GM13976 (cell line): ENCODE results near the gene YBX3.

ENCODE experiments used
- DNase-seq: peaks from one replicate; pipeline ENCODE4 v3.0.0; 2012; ENCODE audit warnings: low spot score
- in situ Hi-C: fragments of 300-500 bp; cut with MboI; formaldehyde crosslinking; loops from one replicate; pipeline ENCODE4 v1.12.0; 2022; ENCODE audit warnings: low sequenced_read_pairs, mixed read lengths, inconsistent platforms; ENCODE audit not compliant: unreplicated experiment
- TF ChIP-seq, protein P1 (sequence below): IDR thresholded peaks from 2 replicates; pipeline ENCODE4 v1.5.1; 2012; ENCODE audit warnings: borderline replicate concordance, mild to moderate bottlenecking; ENCODE audit not compliant: insufficient read depth; ENCODE audit errors: extremely low read depth, missing control alignments, control extremely low read depth

The YBX3 gene

GRCh38 chr12:10690906-10691305 lies 32.2 kb downstream of the YBX3 start:
- TF ChIP-seq, protein P1, sequence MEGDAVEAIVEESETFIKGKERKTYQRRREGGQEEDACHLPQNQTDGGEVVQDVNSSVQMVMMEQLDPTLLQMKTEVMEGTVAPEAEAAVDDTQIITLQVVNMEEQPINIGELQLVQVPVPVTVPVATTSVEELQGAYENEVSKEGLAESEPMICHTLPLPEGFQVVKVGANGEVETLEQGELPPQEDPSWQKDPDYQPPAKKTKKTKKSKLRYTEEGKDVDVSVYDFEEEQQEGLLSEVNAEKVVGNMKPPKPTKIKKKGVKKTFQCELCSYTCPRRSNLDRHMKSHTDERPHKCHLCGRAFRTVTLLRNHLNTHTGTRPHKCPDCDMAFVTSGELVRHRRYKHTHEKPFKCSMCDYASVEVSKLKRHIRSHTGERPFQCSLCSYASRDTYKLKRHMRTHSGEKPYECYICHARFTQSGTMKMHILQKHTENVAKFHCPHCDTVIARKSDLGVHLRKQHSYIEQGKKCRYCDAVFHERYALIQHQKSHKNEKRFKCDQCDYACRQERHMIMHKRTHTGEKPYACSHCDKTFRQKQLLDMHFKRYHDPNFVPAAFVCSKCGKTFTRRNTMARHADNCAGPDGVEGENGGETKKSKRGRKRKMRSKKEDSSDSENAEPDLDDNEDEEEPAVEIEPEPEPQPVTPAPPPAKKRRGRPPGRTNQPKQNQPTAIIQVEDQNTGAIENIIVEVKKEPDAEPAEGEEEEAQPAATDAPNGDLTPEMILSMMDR, result no peak
- in situ Hi-C loops, result loop anchor here (25.0 kb wide), 1 partner anchor 454 kb away; no protein-coding TSS in a partner anchor

DNA sequence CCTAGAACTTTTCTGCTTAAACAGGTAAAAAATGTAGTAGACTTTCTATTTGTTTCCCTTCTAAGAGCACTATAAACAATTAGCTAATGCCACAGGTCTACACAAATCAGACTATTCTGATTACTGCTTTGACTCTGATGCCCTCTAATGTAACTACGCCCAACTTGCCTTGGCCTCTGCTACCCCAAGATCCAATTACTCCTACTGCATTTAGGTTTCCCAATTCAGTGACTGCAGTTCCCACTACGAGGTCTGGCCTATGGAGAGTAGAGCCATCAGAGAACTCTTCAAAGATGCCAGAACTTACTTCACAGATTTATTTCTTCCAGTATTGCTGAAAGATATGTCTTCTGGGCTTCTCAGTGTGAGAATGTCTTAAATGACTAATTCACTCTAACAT lies 34.0 kb downstream of the YBX3 start:
- in situ Hi-C loops, result loop anchor here (25.0 kb wide), 1 partner anchor 452 kb away; no protein-coding TSS in a partner anchor
- TF ChIP-seq, protein P1, result no peak
- DNase-seq, result no peak

More at GRCh38 chr12:10690906-10691305, 32.2 kb downstream of the YBX3 start:
- DNase-seq, result no peak

DNA sequence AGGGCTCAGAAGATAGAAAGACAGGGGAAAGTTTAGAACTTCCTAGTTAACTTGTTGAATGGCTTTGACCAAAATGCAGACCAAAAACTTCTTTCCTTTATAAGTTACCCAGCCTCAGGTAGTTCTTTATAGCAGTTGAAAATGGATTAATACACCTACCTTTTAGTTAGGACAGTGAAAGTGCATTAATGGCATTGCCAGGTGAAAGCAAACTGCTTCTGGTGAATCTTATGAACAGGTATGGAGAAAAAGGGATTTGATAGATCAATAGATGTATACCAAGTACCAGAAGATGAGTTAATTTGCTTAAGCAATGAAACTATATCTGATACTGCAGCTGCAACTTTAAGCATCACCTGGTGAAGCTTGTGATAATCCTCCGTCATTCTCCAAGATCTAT lies 35.1 kb downstream of the YBX3 start:
- in situ Hi-C loops, result loop anchor here (25.0 kb wide), 1 partner anchor 451 kb away; no protein-coding TSS in a partner anchor
- TF ChIP-seq, protein P1, result no peak

DNA sequence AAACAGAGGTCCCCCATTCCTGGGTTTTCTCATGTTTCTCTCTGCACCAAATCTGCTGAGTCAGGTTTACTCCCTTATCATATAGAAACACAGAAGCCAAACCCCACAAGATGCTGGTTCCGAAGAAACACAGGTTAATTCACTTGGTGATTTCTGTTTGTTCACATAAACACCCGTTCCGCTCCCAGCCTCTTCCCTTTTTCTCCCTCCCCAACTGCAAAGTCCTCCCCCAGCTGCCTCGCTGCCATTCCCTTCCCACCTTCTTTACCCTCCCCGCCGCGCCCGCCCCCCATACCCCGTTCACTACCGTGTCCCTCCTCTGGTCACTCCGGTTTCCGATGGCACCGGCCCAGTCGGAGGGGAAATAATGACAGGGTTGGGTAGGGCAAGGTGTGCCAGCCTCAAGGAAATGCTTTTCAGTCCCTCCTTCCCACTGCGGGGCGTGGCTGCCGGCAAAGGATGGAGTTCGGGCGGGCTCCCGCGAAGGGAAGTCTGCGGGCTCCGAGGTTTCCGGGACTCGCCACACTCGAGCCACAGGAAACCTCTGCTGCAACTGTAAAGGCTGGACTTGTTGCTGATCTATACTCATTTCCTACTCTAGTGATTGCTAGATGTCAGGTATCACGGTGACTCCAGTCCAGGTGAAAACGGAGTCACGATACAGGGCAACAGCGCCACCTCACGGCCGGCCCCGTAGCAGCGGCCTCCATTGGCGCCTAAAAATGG lies 49.3 kb downstream of the YBX3 start, which contains the start of gene STYK1:
Gene STYK1, minus strand, starts transcription at position 394 of the 726 bp plus-strand sequence. CDS start 39,434 bp downstream, outside the sequence.
- peak; percentile 86 for DNase-seq
- in situ Hi-C loops, result no loop called here
- TF ChIP-seq, protein P1, result peak; percentile 88

More for the DNA sequence above, 35.1 kb downstream of the YBX3 start:
- DNase-seq, result no peak

DNA sequence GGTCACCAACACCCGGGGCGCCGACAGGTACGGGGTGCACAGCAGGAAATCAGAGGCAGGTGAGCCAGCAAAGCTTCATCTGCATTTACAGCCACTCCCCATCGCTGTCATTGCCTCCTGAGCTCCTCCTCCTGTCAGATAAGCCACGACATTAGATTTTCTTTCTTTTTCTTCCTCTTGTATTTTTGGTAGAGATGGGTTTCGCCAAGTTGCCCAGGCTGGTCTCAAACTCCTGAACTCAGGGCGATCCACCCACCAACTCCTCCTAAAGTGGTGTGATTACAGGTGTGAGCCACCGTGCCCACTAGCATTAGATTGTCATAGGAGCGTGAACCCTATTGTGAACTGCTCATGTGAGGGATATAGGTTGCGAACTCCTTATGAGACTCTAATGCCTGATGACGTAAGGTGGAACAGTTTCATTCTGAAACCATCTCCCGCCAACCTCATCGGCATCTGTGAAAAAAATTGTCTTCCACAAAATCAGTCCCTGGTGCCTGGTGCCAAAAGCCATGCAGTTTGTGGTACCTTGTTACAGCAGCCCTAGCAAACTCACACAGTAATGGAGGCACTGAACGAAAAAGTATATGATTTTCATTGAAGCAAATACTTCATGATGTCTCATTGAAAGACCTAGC lies 50.8 kb downstream of the YBX3 start:
- in situ Hi-C loops, result no loop called here
- no peak for DNase-seq

DNA sequence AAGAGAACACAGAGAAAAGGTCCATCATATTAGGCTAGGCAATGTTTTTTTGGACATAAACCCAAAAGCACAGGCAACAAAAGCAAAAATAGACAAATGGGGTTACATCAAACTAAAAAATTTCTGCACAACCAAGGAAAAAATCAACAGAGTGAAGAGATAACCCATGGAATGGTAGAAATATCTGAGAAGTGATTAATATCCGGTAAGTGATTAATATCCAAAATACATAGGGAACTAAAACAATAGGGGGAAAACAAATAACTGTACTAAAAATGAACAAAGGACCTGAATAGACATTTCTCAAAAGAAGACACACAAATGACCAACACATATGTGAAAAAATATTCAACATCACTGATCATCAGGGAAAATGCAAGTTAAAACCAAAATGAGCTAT lies 53.6 kb downstream of the YBX3 start:
- DNase-seq, result no peak
- in situ Hi-C loops, result no loop called here
- TF ChIP-seq, protein P1, result no peak

More for the DNA sequence above, 50.8 kb downstream of the YBX3 start:
- TF ChIP-seq, protein P1, result no peak
